ENCODE data around the gene AJUBA. TPM values are rescaled to one million over a fixed set of nuclear protein-coding genes. Genes with fewer than 3 reads are reported as not detected.
A peak's percentile ranks its signal among the peaks of the same experiment; 100 is the strongest.

Gene AJUBA
- total RNA-seq, 1 donor from 2014 or later = 87.2 TPM

DNA sequence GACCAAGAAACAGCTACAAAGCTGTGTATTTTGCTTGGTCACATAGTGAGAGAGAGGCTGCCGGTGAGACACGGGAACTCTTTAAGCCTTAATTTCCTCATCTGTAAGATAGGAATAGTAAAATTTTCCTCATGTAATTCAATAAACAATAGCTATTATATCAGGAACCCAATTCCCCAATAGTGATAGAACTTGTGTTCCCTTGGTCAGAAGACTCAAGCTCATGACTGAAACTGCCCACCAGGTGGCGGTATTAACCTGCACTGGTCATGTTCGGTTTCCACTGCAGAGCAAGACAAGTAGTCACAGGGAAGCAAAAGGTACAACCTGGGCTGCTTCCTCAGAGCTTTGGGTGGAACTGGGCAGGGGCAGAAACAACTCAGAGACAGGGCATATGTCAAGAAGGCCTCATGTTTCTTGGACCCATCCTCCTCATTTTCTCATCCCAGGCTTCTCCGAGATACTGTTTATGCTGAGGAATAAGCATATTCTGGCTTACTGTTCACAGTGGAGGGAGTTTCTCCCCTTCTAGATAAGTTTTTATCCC lies 4.2 kb upstream of the AJUBA start:
- no peak for DNase-seq (ENCODE audit: low read depth)
- H3K36me3 ChIP-seq (ENCODE audit: control insufficient read depth, insufficient read depth, low read length) = no peaks in the 10 kb centered on the region
- no peak overlapping the region for H3K4me3 ChIP-seq (ENCODE audit: low read depth, low read length)
- H3K27me3 ChIP-seq (ENCODE audit: control insufficient read depth, insufficient read depth, low read length) = no peaks in the 10 kb centered on the region
- TF ChIP-seq, protein P1, sequence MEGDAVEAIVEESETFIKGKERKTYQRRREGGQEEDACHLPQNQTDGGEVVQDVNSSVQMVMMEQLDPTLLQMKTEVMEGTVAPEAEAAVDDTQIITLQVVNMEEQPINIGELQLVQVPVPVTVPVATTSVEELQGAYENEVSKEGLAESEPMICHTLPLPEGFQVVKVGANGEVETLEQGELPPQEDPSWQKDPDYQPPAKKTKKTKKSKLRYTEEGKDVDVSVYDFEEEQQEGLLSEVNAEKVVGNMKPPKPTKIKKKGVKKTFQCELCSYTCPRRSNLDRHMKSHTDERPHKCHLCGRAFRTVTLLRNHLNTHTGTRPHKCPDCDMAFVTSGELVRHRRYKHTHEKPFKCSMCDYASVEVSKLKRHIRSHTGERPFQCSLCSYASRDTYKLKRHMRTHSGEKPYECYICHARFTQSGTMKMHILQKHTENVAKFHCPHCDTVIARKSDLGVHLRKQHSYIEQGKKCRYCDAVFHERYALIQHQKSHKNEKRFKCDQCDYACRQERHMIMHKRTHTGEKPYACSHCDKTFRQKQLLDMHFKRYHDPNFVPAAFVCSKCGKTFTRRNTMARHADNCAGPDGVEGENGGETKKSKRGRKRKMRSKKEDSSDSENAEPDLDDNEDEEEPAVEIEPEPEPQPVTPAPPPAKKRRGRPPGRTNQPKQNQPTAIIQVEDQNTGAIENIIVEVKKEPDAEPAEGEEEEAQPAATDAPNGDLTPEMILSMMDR (IDR thresholded peaks at IDR 0.05; ENCODE audit: insufficient read depth, low read length, poor library complexity, severe bottlenecking) = peak; percentile 89

DNA sequence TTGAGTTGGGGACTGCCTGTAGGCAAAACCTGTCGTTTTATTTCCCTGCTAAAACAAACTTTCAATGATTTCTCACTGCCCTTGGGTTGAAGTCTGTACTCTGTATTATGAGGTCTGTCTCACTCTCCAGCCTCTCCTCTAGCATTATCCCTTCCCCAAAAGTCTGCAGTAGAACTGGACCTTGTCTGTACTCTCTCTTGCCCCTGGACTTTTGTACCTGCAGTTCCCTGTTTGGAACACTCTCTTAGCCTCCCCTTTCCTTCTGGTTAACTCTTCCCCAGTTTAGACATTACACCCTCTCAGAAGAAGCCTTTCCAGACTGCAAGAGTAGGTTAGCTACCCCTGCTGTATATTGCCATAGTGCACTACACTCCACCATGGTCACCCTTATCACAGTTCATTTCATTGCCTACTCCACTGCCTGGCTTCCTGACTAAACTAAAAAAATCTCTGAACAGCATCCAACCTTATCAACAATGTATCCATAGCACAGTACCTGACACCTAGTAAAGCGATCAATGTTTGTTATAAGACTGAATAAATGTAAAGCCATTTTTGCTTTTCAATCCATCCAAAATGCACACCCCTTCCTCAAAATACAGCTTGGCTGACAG lies 3.6 kb upstream of the AJUBA start:
- Histone ChIP-seq H3K36me3 (ENCODE audit: control insufficient read depth, insufficient read depth, low read length) (no peaks in the 10 kb centered on the region), H3K27me3 (ENCODE audit: control insufficient read depth, insufficient read depth, low read length) (no peaks in the 10 kb centered on the region), H3K4me3 (ENCODE audit: low read depth, low read length) (no peak overlapping the region)
- DNase-seq (ENCODE audit: low read depth) = no peak
- TF ChIP-seq, protein P1 (IDR thresholded peaks at IDR 0.05; ENCODE audit: insufficient read depth, low read length, poor library complexity, severe bottlenecking) = no peak

DNA sequence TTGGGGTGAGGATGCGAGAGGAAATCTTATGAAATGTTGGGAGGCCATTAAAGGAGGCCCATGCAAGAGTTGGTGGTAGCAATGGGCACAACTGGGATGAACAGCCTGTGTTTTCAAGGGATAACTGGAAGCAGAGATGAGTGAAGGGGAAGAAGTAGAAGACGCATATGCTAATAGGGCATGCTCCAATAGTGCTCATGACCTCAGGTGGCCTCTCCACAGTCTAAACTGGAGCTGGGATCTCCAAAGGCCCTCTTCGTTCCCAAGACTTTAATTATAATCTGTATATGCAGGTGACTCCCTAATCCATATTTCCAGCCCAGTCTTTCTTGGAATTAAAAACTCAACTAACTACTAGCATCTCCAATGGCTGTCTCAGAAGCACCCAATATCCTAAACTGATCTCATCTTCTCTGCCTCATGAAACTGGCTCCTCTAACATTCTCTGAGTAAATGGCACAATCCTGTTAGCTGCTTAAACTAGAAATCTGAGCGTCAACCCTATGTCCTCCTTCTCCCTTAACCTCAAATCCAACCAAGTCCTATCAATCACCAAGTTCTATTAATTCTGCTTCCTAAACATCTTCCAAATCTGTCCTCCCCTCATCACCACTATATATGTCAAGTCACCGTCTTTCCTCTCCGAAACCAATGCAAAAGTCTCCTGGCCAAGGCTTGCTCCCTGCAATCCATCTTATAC lies 2.8 kb upstream of the AJUBA start:
- TF ChIP-seq, protein P1 (IDR thresholded peaks at IDR 0.05; ENCODE audit: insufficient read depth, low read length, poor library complexity, severe bottlenecking) = no peak
- DNase-seq (ENCODE audit: low read depth) = no peak
- Histone ChIP-seq H3K27me3 (ENCODE audit: control insufficient read depth, insufficient read depth, low read length) (no peaks in the 10 kb centered on the region), H3K36me3 (ENCODE audit: control insufficient read depth, insufficient read depth, low read length) (no peaks in the 10 kb centered on the region), H3K4me3 (ENCODE audit: low read depth, low read length) (no peak overlapping the region)

DNA sequence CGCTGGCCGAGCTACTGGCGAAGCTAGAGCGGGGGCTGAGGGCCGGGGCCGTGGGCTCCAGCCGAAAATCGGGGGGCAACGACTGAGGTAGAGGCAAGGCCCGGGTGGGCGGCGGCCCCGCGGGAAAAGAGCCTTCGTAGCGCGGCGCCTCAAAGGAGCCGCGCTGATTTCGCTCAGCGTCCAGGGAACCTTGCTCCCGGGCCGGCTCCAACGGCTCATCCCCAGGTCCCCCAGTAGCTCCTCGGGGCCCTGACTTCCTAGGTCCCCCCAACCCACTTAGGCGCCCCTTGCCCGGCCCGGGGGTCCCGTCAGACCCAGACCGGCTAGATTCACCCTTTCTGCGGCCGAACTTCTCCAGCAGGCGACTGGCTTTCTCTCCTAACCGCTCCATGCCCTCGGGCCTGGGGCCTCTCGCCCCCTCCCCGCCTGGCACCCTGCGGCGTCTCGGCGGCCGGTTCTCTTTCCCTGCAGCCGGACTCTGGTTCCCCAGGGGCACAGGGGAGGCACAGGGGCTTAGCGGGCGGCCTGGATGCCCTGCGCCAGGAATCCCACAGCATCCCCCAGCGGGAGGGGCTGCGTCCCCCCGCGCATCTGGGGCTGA lies 375 bp downstream of the AJUBA start:
- TF ChIP-seq, protein P1 (IDR thresholded peaks at IDR 0.05; ENCODE audit: insufficient read depth, low read length, poor library complexity, severe bottlenecking) = no peak
- Histone ChIP-seq H3K4me3 (ENCODE audit: low read depth, low read length) (peak overlapping the region; percentile 89), H3K27me3 (ENCODE audit: control insufficient read depth, insufficient read depth, low read length) (no peaks in the 10 kb centered on the region), H3K36me3 (ENCODE audit: control insufficient read depth, insufficient read depth, low read length) (no peaks in the 10 kb centered on the region)
- DNase-seq (ENCODE audit: low read depth) = no peak

DNA sequence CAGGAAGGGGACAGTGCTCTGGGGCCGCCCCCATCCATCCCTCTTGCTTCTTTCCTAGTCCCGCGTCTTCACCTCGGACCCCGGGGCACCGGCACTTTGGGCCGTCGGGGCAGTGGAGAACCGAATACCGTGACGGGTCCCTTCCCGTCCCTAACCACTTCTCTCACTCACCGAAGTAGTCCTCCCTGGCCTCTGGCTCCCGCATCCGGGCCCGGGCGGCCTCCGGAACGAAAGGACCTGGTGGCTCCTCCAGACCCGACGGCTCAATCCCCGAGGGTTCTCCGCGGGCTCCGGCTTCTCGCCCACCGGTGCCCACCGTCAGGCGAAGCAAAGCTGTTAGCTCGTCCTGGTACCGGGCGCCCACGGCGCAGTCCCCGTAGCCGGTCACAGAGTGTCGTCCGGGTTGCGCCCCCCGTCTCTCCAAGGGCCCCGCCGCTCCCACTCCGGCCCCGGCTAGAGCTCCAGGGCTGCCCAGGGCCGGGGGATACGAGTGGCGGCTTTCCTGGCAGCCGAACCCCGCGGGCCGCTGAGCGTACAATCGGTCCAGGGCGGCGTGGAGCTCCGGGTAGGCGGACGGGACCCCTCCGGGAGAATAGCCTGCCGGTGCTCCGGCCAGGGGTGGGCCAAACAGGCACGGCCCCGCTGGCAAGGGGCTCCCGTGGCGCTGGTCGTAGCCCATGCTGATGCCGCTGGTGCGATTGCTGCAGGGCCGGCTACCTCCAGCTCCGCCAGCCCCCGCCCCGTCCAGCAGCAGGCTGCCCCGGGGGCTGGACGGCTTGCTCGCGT lies 1.1 kb downstream of the AJUBA start:
- H3K4me3 ChIP-seq (ENCODE audit: low read depth, low read length) = peak overlapping the region; percentile 89
- no peaks in the 10 kb centered on the region for H3K27me3 ChIP-seq (ENCODE audit: control insufficient read depth, insufficient read depth, low read length)
- DNase-seq (ENCODE audit: low read depth) = no peak
- TF ChIP-seq, protein P1 (IDR thresholded peaks at IDR 0.05; ENCODE audit: insufficient read depth, low read length, poor library complexity, severe bottlenecking) = no peak
- no peaks in the 10 kb centered on the region for H3K36me3 ChIP-seq (ENCODE audit: control insufficient read depth, insufficient read depth, low read length)
